ENCODE measurements around the gene SBF2.
"Not testable (repeated sequence)": the region's sequence is repeated elsewhere in the genome, so short reads cannot be mapped to it uniquely, and the experiment has no call there.

Gene SBF2

DNA sequence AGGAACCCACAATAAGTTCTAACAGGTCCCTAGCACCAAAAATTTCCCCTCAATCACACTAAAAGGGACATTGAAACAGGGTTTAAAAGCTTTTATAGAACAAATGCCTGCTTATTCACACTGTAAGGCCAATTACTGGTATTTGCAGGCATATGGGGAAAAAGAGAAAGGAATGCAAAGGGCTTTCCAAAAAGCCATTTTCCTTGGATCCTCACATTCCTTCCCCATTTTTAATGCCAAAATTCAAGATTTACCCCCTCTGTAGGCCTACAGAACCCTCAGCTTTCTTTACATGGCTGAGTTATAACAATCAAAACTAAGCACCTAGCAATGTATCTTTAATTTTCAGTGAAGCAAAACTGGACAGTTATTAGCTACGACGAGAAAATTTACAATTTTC lies 102.0 kb downstream of the SBF2 start:
- no peak for DNase-seq (ENCODE audit: low read depth)

DNA sequence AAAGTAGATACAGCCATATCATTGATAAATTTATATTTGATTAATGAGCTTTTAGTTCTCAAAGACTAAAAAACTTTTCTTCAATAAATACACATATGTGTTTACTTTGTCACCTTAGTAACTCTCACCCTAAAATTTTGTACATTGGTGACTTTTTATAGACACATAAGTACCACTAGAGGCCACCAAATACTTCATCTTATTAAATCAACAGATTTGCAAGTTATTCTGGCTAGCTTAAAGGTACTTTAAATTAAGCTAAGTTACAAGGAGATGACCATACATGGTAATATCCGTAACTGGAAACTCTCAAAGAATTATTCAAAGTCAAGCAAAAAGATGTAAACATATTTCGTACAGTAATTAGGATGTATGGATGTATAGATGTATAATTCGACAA lies 112.2 kb downstream of the SBF2 start:
- DNase-seq (ENCODE audit: low read depth): no peak

DNA sequence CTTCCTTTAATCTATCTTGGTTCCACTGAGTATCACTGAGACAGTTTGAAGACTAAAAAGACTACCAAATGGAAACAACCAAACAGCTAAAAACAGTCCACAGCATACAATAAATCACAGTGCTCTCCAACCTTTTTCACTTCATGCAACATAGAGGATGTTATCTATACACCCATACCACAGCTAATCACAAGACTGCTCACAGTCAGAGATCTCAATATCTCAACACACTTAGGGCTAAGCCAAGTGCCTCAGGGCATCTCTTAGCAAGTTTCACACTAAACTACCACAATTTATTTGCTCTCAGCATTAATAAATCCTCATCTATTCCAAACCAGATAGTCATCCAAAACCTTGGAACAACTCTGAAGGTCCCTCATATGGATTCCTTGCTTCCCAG lies 129.4 kb downstream of the SBF2 start:
- no peak for DNase-seq (ENCODE audit: low read depth)

DNA sequence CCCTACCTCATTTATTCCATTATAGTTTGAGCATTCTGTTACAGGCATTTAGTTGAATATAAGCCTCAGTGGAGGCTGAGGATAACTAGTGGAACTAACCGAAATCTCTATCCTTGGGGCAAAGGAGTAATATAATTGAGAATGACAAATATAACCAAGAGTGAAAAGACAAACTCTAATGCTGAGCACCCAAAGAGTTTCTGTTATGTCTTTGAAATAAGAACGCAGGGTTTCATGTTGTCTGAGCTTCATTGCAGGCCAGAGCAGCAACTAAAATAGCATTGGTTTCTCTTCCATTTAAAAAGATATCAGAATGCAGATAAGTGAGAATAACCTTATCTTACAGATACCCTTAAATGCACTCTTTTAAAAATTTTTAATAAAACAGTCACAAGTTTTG lies 131.8 kb downstream of the SBF2 start:
- DNase-seq (ENCODE audit: low read depth): no peak

DNA sequence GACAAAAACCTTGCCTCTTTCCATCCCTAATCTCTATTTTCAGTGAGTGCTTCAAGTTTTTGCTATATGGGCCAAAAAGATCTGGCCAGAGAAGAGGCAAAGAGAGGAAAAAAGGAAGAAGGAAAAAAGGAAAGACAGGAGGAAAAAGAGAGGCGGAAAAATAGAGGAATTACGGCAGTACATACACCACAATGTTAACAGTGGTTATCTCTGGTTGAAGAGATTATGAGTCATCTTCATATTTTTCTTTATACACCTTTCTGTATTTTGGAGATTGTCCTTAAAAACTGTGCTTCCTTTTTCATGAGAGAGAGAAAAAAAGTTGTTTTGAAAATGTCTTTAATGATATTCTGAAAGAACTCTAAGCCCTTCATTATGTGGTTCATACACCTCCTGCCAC lies 133.7 kb downstream of the SBF2 start:
- DNase-seq (ENCODE audit: low read depth): no peak

DNA sequence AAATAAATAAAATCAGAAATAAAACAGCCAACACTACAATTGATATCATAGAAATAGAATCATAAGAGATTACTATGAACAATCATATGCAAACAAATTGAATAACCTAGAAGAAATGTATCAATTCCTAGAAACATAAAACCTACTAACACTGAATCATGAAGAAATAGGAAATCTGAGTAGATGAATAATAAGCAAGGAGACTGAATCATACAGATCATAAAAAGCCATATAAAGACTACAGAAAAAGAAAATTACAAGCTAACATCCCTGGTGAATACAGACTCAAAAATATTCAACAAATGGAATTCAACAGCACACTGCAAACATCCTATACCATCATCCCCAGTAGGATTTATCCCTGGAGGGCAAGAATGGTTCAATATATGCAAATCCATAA lies 135.6 kb downstream of the SBF2 start:
- peak; percentile 37 for DNase-seq (ENCODE audit: low read depth)

DNA sequence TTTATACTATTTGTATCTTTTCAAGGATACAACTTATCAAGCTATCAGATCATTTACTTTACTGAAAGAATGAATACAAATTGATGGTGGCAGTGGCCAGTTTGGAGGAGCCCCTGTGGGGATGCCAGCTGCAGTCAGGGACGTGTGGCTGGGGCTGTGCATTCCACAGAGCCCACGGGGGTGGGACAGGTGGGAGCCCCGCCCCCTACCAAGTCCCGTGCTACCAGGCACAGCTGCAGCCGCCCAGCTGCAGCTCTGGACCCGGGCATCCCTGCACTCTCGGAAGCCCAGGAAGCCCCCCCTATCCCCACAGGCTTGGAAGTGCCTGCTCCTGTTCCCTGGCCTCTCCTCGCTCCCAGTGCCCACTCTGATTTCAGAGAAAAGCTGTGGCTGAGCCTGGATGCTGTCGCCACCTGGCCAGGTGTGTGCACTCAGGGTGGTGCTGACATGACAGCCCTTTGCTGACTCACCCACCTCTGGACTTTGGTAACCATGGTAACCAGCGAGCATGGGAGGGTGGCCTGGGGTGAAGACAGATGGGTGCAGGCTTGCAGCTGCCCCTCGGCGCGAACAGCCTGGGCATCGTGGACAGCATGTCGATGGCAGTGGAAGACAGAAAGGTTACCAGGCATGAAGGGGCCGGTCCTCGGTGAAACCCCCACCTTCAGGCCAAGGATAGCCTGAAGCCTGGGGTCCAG lies 138.1 kb downstream of the SBF2 start:
- no peak for DNase-seq (ENCODE audit: low read depth)

DNA sequence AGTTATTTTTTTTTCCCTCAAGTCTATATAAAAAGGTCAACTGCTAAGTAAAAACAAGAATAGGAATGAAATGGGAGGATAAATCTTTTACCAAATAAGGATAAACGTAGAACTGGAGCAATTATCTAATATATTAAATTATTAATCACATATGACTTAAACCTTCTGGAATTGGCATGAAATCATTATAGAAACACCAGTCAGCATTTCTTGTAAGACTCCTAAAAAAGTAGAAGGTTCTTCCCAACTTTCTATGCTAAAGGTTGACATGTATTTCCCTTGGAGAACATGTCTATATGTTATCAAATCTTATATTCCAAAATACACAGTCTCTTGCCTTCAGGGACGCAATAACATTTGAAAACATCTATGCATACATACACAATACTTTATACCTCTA lies 143.2 kb downstream of the SBF2 start:
- DNase-seq (ENCODE audit: low read depth): no peak

DNA sequence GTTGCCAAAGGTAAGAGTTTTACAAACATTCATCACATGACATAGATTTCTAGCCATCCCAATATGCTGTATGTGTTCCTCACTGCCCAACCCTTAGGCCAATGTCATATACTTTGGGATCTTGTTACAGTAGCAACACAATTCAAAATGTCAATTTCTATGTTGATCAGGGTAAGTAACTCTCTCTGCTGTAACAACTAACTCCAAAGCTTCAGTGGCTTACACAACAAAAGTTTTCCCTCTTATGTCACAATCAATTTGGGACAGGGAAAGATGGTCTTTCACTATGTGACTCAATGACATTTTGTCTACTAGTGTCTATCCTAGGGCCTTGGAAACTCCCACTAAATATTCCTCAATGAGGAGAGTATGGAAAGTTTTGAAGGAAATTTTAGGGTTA lies 144.5 kb downstream of the SBF2 start:
- no peak for DNase-seq (ENCODE audit: low read depth)

DNA sequence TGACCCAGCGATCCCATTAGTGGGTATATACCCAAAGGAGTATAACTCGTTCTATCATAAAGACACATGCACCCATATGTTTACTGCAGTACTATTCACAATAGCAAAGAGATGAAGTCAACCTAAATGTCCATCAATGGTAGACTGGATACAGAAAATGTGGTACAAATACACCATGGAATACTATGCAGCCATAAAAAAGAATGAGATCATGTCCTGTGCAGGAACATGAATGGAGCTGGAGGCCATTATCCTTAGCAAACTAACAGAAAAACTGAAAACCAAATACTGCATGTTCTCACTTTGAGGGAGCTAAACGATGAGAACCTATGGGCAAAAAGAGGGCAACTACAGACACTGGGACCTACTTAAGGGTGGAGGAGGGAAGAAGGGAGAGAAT lies 146.8 kb downstream of the SBF2 start:
- DNase-seq (ENCODE audit: low read depth): no peak

DNA sequence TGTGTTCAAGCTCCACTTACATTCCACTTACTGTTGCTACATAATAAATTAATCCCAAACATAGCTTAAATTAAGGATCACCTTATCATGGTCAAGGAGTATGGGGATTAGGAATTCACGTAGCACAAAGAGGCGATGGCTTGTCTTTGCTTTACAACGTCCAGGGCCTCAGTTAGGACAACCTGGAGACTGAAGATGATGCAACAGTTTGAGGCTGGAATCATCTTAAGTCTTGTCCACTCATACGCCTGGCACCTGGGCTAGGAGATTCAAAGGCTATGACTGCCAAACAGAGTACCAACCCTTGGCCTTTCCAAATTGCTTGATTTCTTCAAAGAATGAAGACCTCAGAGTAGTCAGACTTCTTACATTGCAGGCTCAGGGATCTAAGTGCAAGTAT lies 149.1 kb downstream of the SBF2 start:
- no peak for DNase-seq (ENCODE audit: low read depth)

DNA sequence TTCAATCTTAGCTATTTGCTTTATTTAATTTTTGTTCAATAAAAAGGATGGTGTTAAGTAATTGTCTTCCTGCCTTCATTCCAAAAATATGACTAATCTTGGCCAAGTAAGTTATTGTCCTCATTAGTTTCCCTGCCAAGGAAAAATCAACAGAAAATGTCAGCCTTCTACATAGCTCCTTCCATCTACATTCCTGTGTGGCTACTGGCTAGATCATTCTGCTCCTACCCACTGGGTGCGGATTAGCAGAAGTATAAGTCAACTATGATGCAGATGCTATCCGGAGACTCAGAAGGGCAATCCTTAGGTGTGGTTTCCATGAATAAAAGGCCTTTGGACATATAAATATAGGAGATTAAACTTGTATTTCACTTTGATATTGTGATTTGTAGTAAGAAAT lies 154.4 kb downstream of the SBF2 start:
- peak; percentile 78 for DNase-seq (ENCODE audit: low read depth)

DNA sequence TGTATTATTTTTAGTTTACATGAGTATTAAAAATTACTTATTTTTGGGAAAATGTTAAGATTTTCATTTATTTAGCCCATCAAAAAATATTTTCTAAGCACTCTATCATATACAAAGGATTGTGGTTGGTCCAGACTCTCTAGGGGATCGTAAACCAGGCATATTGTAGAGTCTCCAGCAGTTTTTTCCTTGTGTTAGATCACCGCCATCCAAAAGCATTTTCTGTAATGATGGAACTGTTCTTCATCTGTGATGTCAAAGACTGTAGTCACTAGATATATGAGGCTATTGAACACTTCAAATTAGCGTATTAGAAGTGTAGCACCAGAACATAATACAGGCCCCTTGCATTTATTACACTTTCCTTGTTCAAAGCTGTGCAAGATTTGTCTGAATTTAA lies 154.9 kb downstream of the SBF2 start:
- DNase-seq (ENCODE audit: low read depth): no peak

DNA sequence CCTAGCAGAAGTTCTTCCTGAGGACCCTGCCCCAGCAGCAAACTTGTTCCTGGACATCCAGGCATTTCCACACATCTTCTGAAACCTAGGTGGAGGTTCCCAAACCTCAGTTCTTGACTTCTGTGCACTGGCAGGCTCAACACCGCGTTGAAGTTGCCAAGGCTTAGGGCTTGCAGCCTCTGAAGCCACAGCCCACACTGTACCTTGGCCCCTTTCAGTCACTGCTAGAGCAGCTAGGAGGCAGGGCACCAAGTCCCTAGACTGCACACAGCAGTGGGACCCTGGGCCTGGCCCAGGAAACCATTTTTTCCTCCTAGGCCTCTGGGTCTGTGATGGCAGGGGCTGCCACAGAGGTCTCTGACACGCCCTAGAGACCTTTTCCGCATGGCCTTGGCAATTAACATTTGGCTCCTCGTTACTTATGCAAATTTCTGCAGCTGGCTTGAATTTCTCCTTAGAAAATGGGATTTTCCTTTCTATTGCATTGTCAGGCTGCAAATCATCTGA lies 159.0 kb downstream of the SBF2 start:
- DNase-seq (ENCODE audit: low read depth): no peak

DNA sequence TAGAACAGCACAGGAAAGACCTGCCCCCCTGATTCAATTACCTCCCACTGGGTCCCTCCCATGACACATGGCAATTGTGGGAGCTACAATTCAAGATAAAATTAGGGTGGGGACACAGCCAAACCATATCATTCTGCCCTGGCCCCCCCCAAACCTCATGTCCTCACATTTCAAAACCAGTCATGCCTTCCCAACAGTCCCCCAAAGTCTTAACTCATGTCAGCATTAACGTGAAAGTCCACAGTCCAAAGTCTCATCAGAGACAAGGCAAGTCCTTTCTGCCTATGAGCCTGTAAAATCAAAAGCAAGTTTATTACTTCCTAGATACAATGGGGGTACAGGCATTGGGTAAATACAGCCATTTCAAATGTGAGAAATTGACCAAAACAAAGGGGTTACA lies 159.8 kb downstream of the SBF2 start:
- not testable (repeated sequence) for DNase-seq (ENCODE audit: low read depth)

DNA sequence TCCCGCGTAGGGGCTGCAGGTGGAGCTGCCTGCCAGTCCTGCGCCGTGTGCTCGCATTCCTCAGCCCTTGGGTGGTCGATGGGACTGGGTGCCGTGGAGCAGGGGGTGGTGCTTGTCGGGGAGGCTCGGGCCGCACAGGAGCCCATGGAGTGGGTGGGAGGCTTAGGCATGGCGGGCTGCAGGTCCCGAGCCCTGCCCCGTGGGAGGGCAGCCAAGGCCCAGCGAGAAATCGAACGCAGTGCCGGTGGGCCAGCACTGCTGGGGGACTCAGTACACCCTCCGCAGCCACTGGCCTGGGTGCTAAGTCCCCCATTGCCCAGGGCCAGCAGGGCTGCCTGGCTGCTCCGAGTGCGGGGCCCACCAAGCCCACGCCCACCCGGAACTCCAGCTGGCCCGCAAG lies 160.8 kb downstream of the SBF2 start:
- not testable (repeated sequence) for DNase-seq (ENCODE audit: low read depth)

DNA sequence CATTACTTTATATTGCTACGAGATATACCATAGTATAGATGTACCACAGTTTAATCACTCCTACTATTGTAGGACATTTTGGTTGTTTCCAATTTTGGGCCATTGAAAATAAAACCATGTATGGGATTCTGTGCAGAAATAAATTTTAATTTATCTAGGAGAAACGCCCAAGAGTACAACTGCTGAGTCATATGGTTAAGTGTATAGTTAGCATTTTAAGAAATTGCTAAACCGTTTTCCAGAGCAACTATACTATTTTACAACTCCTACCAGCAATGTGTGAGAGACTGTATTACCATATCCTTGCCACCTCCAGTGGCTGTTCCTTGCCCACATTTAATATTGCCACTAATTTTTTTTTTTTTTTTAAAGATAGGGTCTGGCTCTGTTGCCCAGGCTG lies 163.1 kb downstream of the SBF2 start:
- no peak for DNase-seq (ENCODE audit: low read depth)

DNA sequence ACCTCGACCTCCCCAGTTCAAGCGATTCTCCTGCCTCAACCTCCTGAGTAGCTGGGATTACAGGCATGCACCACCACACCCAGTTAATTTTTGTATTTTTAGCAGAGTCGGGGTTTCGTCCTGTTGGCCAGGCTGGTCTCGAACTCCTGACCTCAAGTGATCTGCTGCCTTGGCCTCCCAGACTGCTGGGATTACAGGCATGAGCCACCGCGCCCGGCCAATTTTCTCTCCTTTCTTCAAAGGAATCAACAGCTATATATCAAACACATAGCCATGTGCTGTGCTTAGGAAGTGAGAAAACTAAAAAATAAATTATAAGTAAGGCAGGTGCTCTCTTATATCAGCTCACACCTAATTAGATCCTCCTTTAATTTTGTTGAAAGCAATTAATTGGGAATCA lies 164.8 kb downstream of the SBF2 start:
- not testable (repeated sequence) for DNase-seq (ENCODE audit: low read depth)

DNA sequence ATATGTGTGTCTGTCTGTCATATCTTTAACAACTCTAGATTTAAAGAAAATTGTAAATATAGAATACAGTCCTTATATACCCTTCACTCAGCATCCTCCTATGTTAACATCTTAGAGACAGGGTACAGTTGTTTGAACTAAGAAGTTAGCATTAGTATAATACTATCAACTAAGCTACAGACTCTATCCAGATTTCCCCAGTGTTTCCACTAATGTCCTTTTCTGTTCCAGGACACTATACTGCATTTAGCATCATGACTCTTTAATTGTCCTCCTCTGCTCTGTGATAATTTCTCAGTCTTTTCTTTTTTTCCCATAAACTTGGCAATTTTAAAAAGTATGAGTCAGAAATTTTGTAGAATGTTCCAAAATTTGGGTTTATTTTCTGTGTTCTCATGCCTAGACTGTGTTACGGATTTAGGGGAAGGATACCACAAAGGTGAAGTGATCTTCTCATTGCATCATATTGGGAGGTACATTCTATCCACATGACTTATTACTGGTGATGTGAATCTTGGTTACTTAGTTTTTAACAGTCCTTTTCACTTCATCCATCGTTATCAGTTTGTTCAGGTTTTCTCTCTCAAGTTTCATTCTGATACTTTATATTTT lies 168.4 kb downstream of the SBF2 start:
- DNase-seq (ENCODE audit: low read depth): no peak

DNA sequence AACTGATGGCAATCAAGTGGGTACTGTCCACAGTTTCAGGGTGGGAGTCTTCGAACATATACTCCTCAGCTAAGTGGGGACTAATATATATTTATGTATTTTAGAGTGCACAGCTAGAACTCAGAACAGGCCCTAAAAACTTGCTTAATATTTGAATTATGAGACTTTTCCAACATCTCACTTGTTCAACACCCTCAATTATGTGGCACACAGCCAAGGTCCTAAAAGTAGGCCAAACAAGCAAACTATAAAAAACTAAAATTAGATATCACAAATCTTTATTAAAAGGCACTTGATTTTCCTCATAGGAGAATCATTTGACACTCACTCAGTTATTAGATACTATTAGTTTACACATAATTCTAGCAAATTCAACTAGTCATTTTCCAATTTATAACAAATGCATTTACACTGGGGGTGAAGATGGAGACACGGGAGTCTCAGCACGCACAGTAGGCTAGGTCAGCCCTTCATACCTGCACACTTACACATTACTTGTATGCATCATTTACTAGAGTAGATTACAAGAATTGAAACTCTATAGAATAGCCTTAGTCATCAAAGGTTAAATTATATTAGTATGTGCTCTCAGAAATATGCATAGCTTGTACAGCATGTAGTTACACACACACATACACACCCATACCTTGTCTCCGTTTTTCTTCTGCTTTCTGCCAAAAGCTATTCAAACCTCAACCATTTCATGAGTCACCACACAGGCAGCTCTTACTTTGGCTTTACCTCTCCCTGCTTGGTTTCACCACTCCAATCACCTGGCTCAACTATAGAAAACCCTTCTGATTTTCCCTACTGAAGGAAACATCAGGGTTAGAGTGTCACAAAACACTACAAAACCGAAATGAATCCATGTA lies 171.5 kb downstream of the SBF2 start:
- peak; percentile 50 for DNase-seq (ENCODE audit: low read depth)

DNA sequence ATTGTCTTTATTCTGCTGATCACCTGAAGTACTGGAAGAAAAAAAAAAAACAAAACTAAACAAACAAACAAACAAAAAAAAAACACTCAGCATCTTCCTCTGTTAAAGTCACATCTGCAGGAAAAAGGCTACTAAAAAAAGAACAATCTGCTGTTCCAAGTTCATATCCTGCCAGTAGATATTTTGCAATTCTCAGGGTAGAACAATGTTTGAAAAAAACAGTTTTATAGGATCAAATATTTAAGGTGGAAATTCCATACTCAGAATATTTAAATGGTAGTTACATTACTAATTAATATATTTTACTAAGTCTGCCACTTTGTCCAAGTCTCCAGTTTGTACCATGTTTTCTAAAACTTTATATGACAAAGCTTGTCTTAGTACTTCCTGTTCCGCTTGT lies 175.2 kb downstream of the SBF2 start:
- no peak for DNase-seq (ENCODE audit: low read depth)

DNA sequence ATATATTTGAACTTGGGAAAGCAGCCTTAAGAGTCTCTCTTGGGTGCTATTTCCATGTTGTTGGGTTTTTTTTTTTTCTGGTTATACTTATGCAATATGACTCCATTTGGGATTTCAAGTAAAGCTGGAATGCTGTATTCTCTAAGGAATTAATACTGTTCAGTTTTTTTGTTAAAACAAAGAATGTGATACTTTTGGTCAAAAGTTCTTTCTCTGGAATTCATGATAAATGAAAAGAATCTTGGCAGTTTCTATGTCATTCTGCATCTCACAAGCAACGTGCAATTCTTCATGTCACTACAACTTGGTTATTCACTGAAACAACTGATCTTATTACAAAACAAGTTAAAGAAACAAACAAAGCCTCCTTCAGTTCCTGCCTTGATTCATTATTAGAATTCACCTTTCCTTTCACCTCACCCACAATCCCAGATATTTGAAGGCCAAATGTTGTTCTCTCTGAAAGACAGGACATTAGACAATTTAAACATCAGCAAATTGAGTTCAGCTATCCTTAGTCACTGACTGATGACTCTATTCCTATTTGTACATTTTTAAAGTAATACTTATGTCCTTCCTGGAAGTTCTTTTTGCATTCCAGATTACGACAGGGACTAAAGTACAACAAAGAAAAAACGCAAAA lies 176.2 kb downstream of the SBF2 start:
- peak; percentile 65 for DNase-seq (ENCODE audit: low read depth)

DNA sequence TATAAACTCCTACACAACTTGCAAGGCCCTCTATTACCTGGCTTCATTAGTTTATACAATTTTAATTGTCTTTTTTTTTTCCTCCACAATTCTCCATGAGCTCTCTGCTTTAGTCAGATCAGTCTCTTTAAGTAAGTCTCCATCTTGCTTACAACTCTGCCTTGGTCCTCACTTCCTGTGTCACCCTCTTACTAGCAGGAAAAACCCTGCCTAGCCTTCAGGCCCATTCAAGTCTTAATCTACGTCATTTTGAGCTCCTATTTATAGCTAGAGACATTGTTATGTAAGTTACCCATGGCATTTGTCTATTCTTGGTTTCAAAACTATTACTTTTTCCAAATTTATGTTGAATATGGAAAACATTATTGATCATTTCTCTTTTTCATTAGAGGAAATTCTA lies 177.4 kb downstream of the SBF2 start:
- DNase-seq (ENCODE audit: low read depth): no peak

Data from HS-5 (cell line).